DOHH2 (cell line): Measurements from ENCODE around the gene ESYT1.

Experiments used
- H3F3A ChIP-seq: fragments of 200-600 bp; sonication (generic), shearing (Covaris generic); 2 replicates; pipeline ENCODE4 v1.6.0; 2016; ENCODE audit warnings: antibody characterized with exemption, mild to moderate bottlenecking; ENCODE audit not compliant: control insufficient read depth, insufficient read depth
- H3K27ac ChIP-seq: fragments of 200-600 bp; sonication (generic); 2 replicates; pipeline ENCODE4 v1.5.1; 2014; ENCODE audit warnings: low read depth, mild to moderate bottlenecking, low read length, moderate library complexity
- H3K27me3 ChIP-seq: fragments of 200-600 bp; sonication (generic); 2 replicates; pipeline ENCODE4 v1.6.1; 2014; ENCODE audit warnings: mild to moderate bottlenecking, low read length, mixed read lengths; ENCODE audit not compliant: control insufficient read depth
- H3K36me3 ChIP-seq: fragments of 200-600 bp; sonication (generic); 2 replicates; pipeline ENCODE4 v1.6.1; 2014; ENCODE audit warnings: mild to moderate bottlenecking, low read length, moderate library complexity, mixed read lengths; ENCODE audit not compliant: control insufficient read depth
- H3K4me1 ChIP-seq: fragments of 200-600 bp; sonication (generic); 2 replicates; pipeline ENCODE4 v1.6.1; 2014; ENCODE audit warnings: mild to moderate bottlenecking, low read length, mixed read lengths; ENCODE audit not compliant: control insufficient read depth
- H3K4me2 ChIP-seq: fragments of 200-600 bp; sonication (generic); 2 replicates; pipeline ENCODE4 v1.6.0; 2014; ENCODE audit warnings: mild to moderate bottlenecking, low read length, moderate library complexity
- H3K4me3 ChIP-seq: fragments of 200-600 bp; sonication (generic); 2 replicates; pipeline ENCODE4 v1.5.1; 2014; ENCODE audit warnings: mild to moderate bottlenecking, low read length, mixed read lengths
- H3K79me2 ChIP-seq: fragments of 200-600 bp; sonication (generic); 2 replicates; pipeline ENCODE4 v1.6.1; 2014; ENCODE audit warnings: mild to moderate bottlenecking, low read length, mixed read lengths; ENCODE audit not compliant: control insufficient read depth
- H3K9me2 ChIP-seq: fragments of 200-600 bp; sonication (generic); replicated peaks from 2 replicates; pipeline ENCODE4 v1.6.1; 2014; ENCODE audit warnings: mild to moderate bottlenecking, low read length, mixed read lengths; ENCODE audit not compliant: control insufficient read depth
- H3K9me3 ChIP-seq: fragments of 200-600 bp; sonication (generic); 2 replicates; pipeline ENCODE4 v1.6.1; 2014; ENCODE audit warnings: antibody characterized with exemption, low read length, mixed read lengths; ENCODE audit not compliant: control insufficient read depth, insufficient read depth
- H4K20me1 ChIP-seq: fragments of 200-600 bp; sonication (generic); 2 replicates; pipeline ENCODE4 v1.6.0; 2014; ENCODE audit warnings: low read depth, mild to moderate bottlenecking, antibody characterized with exemption, low read length, moderate library complexity; ENCODE audit not compliant: control insufficient read depth, insufficient read depth
- CTCF ChIP-seq: fragments of 200-600 bp; sonication (generic); IDR thresholded peaks from one replicate; pipeline ENCODE4 v1.5.1; 2014; ENCODE audit warnings: antibody characterized with exemption, mild to moderate bottlenecking, low read depth, low read length; ENCODE audit not compliant: poor library complexity, severe bottlenecking
- EZH2phosphoT487 ChIP-seq: fragments of 200-600 bp; sonication (generic); IDR thresholded peaks from 2 replicates; pipeline ENCODE4 v1.6.1; 2017; ENCODE audit warnings: borderline replicate concordance, mild to moderate bottlenecking, antibody characterized with exemption, low read length, moderate library complexity, mixed read lengths

The ESYT1 gene, protein sequence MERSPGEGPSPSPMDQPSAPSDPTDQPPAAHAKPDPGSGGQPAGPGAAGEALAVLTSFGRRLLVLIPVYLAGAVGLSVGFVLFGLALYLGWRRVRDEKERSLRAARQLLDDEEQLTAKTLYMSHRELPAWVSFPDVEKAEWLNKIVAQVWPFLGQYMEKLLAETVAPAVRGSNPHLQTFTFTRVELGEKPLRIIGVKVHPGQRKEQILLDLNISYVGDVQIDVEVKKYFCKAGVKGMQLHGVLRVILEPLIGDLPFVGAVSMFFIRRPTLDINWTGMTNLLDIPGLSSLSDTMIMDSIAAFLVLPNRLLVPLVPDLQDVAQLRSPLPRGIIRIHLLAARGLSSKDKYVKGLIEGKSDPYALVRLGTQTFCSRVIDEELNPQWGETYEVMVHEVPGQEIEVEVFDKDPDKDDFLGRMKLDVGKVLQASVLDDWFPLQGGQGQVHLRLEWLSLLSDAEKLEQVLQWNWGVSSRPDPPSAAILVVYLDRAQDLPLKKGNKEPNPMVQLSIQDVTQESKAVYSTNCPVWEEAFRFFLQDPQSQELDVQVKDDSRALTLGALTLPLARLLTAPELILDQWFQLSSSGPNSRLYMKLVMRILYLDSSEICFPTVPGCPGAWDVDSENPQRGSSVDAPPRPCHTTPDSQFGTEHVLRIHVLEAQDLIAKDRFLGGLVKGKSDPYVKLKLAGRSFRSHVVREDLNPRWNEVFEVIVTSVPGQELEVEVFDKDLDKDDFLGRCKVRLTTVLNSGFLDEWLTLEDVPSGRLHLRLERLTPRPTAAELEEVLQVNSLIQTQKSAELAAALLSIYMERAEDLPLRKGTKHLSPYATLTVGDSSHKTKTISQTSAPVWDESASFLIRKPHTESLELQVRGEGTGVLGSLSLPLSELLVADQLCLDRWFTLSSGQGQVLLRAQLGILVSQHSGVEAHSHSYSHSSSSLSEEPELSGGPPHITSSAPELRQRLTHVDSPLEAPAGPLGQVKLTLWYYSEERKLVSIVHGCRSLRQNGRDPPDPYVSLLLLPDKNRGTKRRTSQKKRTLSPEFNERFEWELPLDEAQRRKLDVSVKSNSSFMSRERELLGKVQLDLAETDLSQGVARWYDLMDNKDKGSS

DNA sequence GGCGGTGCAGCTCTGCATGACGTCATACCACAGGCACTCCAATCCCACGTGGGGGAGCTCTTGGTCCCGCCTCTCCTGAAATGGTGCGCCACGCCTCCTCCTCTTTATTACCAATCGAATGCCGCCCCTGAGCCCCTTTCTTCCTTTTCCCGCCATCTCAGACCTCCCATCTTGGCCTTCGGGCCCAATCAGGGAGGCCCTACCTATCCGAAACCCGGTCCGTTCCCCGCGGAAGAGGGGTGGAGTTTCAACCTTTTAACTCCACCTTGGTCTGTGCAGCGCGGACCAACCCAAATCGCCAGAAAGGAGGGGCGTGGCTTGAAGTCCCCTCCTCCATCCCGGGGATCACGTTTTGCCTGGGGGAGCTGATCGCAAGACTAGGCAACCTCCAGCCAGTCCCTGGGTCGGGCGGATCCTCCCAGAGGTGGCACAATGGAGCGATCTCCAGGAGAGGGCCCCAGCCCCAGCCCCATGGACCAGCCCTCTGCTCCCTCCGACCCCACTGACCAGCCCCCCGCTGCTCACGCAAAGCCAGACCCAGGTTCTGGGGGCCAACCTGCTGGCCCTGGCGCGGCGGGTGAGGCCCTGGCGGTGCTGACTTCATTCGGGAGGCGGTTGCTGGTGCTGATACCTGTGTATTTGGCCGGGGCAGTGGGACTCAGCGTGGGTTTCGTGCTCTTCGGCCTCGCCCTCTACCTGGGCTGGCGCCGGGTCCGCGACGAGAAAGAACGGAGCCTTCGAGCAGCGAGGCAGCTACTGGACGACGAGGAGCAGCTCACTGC is at the start of gene ESYT1:
Gene ESYT1, plus strand, starts transcription at position 380 of the 782 bp plus-strand sequence. Its CDS starts 53 bp downstream, at position 433.
- Histone ChIP-seq H3K27ac (peak within 1 kb of the TSS; percentile 82), H3K4me1 (peaks cover 54% of the 10 kb centered on the region)

GRCh38 chr12:56078427-56078826 is 49.6 kb upstream of the ESYT1 start:
- H3K4me3 ChIP-seq: no peak overlapping the region

More for the DNA sequence above, at the start of gene ESYT1:
- Histone ChIP-seq H3K4me2 (peak within 1 kb of the TSS; percentile 93), H3F3A (peaks cover 28% of the 10 kb centered on the region), H4K20me1 (no peaks in the 10 kb centered on the region), H3K36me3 (peaks cover 29% of the 10 kb centered on the region), H3K4me3 (peak within 1 kb of the TSS; percentile 90), H3K79me2 (peaks cover 40% of the 10 kb centered on the region), H3K9me2 (no peaks in the 10 kb centered on the region), H3K9me3 (peaks cover 5% of the 10 kb centered on the region; the same call in 1 of the 2 replicates), H3K27me3 (no peaks in the 10 kb centered on the region)
- TF ChIP-seq EZH2phosphoT487 (no peak), CTCF (no peak)

More at GRCh38 chr12:56078427-56078826, 49.6 kb upstream of the ESYT1 start:
- Histone ChIP-seq H4K20me1 (no peaks in the 10 kb centered on the region), H3K27me3 (peaks cover 30% of the 10 kb centered on the region), H3K9me2 (no peaks in the 10 kb centered on the region), H3K4me1 (peaks cover 10% of the 10 kb centered on the region), H3K4me2 (no peak overlapping the region), H3K9me3 (no peaks in the 10 kb centered on the region), H3K27ac (no peak overlapping the region), H3F3A (no peaks in the 10 kb centered on the region), H3K79me2 (no peaks in the 10 kb centered on the region), H3K36me3 (no peaks in the 10 kb centered on the region)
- TF ChIP-seq CTCF: no peak
- TF ChIP-seq EZH2phosphoT487: no peak
